ENCODE measurements around the gene SULT4A1. TPM values are rescaled to one million over a fixed set of nuclear protein-coding genes. Genes with fewer than 3 reads are reported as not detected.

SULT4A1 gene
- total and polyA plus RNA-seq, 2 experiments from 2014 or later, result 1.1 to 2.8 TPM

DNA sequence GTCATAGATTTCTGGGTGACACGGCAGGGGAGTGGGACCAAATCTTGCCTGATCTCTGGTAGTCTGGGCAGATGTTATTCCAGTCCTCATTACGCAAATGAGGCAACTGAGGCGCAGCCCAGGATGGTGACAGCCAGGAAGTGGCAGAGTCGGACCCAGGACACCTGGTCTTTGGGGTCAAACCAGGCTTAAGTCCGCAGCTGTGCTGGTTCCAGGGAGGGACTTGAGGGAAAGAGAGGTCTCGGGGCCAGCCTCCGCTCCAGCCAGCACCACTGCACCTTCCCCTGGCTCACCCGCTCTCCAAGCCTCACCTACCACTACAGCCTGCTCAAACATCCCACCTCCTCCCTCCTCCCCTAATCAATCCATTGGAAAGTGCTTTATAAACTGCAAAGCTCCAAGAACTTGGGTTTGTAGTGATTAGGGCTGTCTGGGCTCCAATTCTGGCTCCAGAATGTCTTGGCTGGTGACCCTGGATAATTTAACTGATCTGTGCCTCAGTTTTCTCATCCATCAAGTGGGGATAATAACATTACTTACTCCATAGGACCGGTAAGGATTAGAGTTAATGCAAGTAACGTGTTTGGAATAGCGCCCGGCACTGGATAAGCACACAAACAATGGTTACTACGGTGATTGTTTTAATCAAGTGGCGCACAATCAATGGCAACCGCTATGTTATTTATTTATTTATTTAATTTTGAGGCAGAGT lies 30.0 kb upstream of the SULT4A1 start:
- H3K79me2 ChIP-seq, result no peaks in the 10 kb centered on the region
- H3K9me2 ChIP-seq (replicated peaks; ENCODE audit: insufficient read depth), result no peaks in the 10 kb centered on the region
- TF ChIP-seq, protein P1, sequence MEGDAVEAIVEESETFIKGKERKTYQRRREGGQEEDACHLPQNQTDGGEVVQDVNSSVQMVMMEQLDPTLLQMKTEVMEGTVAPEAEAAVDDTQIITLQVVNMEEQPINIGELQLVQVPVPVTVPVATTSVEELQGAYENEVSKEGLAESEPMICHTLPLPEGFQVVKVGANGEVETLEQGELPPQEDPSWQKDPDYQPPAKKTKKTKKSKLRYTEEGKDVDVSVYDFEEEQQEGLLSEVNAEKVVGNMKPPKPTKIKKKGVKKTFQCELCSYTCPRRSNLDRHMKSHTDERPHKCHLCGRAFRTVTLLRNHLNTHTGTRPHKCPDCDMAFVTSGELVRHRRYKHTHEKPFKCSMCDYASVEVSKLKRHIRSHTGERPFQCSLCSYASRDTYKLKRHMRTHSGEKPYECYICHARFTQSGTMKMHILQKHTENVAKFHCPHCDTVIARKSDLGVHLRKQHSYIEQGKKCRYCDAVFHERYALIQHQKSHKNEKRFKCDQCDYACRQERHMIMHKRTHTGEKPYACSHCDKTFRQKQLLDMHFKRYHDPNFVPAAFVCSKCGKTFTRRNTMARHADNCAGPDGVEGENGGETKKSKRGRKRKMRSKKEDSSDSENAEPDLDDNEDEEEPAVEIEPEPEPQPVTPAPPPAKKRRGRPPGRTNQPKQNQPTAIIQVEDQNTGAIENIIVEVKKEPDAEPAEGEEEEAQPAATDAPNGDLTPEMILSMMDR (IDR thresholded peaks at IDR 0.05; ENCODE audit: poor library complexity), result no peak
- TF ChIP-seq EZH2 (IDR thresholded peaks at IDR 0.05; ENCODE audit: borderline replicate concordance) (peak; percentile 14), EZH2phosphoT487 (IDR thresholded peaks at IDR 0.05; ENCODE audit: low read depth, severe bottlenecking, unreplicated experiment) (no peak)
- H3K4me1 ChIP-seq (ENCODE audit: insufficient read depth), result peaks cover 5% of the 10 kb centered on the region
- H4K20me1 ChIP-seq (ENCODE audit: insufficient read depth, poor library complexity, severe bottlenecking), result no peaks in the 10 kb centered on the region
- no peaks in the 10 kb centered on the region for H3K36me3 ChIP-seq (replicated peaks; ENCODE audit: insufficient read depth, low read depth)
- H3K4me2 ChIP-seq, result peak overlapping the region; percentile 72
- no peak for DNase-seq (ENCODE audit: low spot score)
- H2AFZ ChIP-seq, result no peak overlapping the region
- 59% methylated on average over 15 of the region's 15 CpGs for WGBS (ENCODE audit: low lambda C conversion rate, missing lambda C conversion rate)
- peaks cover 45% of the 10 kb centered on the region for H3K27me3 ChIP-seq
- H3K9me3 ChIP-seq (ENCODE audit: low read depth), result no peaks in the 10 kb centered on the region
- H3K4me3 ChIP-seq, result no peak overlapping the region
- H3K27ac ChIP-seq, result no peak overlapping the region

DNA sequence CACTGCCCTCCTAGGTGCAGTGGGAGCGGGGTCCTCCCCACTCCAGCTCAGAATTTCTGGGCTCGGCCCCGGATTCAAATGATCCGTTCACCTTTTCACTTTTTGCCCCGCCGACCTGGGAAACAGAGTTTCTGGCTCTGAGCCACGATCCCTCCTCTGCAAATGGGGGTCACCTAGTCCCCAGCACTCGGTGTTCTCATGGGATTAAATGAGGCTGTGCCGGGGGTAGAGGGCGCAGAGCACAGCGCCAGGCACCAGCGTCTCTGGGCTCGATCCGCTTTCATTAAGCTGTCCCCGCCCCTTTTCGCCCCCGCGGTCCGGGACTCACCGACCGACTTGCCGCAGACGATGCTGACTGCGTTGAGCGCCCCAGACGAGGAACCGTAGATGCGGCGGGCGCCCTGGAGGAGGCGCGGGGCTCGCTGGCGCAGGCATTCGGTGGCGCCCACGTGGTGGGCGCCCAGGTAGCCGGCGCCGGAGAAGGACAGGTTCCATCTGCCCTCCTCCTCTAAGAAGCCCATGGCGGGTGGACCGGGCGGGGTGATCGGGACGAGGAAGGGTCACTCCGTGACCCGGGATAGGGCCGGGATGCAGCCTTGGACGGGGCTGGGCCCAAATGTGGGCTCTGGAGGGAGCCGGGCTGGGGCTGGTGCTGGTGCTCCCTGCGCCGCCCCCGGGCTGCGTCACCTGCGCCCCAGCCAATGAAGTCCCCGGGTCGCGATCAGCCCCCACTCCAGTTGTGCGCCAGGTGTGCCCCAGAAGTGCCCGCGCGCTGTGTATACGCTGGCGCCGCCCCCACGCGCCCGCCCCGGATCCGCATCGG lies 29.3 kb upstream of the SULT4A1 start, which contains the start of gene PNPLA5:
Gene PNPLA5 (minus strand): TSS at position 654 of the 823 bp plus-strand sequence. CDS start 133 bp downstream, at position 521.
- Histone ChIP-seq H3K27me3 (peaks cover 50% of the 10 kb centered on the region), H3K9me2 (replicated peaks; ENCODE audit: insufficient read depth) (no peaks in the 10 kb centered on the region), H3K4me3 (no peak within 1 kb of the TSS), H3K79me2 (no peaks in the 10 kb centered on the region), H3K4me1 (ENCODE audit: insufficient read depth) (peaks cover 5% of the 10 kb centered on the region), H3K9me3 (ENCODE audit: low read depth) (no peaks in the 10 kb centered on the region), H4K20me1 (ENCODE audit: insufficient read depth, poor library complexity, severe bottlenecking) (no peaks in the 10 kb centered on the region), H3K4me2 (peak within 1 kb of the TSS; percentile 72), H3K36me3 (replicated peaks; ENCODE audit: insufficient read depth, low read depth) (no peaks in the 10 kb centered on the region), H3K27ac (no peak within 1 kb of the TSS), H2AFZ (no peak within 1 kb of the TSS)
- TF ChIP-seq EZH2phosphoT487 (IDR thresholded peaks at IDR 0.05; ENCODE audit: low read depth, severe bottlenecking, unreplicated experiment) (no peak), EZH2 (IDR thresholded peaks at IDR 0.05; ENCODE audit: borderline replicate concordance) (peak; percentile 71)
- 4% methylated on average over 55 of the region's 72 CpGs for WGBS (ENCODE audit: low lambda C conversion rate, missing lambda C conversion rate)
- peak; percentile 35 for DNase-seq (ENCODE audit: low spot score)

DNA sequence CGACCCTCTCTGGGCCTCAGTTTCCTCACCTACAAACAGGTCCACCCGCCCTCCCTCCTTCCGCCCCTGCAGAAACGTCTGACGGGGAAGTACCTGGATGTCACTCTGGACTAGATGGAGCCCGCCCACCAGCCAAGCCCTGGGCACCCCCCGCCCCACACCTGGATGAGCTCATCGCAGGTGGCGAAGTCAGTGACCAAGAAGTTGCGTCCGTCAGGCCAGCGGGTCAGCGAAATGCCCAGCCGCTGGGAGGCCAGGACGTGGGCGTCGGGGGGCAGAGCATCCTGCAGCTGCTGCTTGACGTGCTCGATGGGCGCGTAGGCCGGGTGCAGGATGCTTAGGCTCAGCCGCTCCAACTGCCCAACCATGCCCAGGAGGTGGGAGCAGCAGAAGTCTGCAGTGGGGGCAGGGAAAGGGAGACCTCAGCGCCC lies 28.6 kb upstream of the SULT4A1 start:
- no peak for DNase-seq (ENCODE audit: low spot score)
- Histone ChIP-seq H3K36me3 (replicated peaks; ENCODE audit: insufficient read depth, low read depth) (no peaks in the 10 kb centered on the region), H3K4me1 (ENCODE audit: insufficient read depth) (peaks cover 5% of the 10 kb centered on the region), H4K20me1 (ENCODE audit: insufficient read depth, poor library complexity, severe bottlenecking) (no peaks in the 10 kb centered on the region), H3K9me3 (ENCODE audit: low read depth) (no peaks in the 10 kb centered on the region), H3K9me2 (replicated peaks; ENCODE audit: insufficient read depth) (no peaks in the 10 kb centered on the region), H3K27me3 (peaks cover 50% of the 10 kb centered on the region), H2AFZ (no peak overlapping the region), H3K79me2 (no peaks in the 10 kb centered on the region), H3K27ac (no peak overlapping the region), H3K4me3 (no peak overlapping the region), H3K4me2 (peak overlapping the region; percentile 72)
- 33% methylated on average over 22 of the region's 24 CpGs for WGBS (ENCODE audit: low lambda C conversion rate, missing lambda C conversion rate)
- no peak for TF ChIP-seq EZH2phosphoT487 (IDR thresholded peaks at IDR 0.05; ENCODE audit: low read depth, severe bottlenecking, unreplicated experiment)
- TF ChIP-seq, protein P1 (IDR thresholded peaks at IDR 0.05; ENCODE audit: poor library complexity), result no peak
- TF ChIP-seq EZH2 (IDR thresholded peaks at IDR 0.05; ENCODE audit: borderline replicate concordance), result no peak

GRCh38 chr22:43889860-43890253 lies 27.5 kb upstream of the SULT4A1 start:
- WGBS (ENCODE audit: low lambda C conversion rate, missing lambda C conversion rate), result 53% methylated on average over 4 of the region's 4 CpGs
- no peak overlapping the region for H2AFZ ChIP-seq

More at GRCh38 chr22:43889860-43890253, 27.5 kb upstream of the SULT4A1 start:
- no peak for DNase-seq (ENCODE audit: low spot score)
- H3K27me3 ChIP-seq, result peaks cover 50% of the 10 kb centered on the region
- H3K4me1 ChIP-seq (ENCODE audit: insufficient read depth), result peaks cover 5% of the 10 kb centered on the region
- H3K27ac ChIP-seq, result no peak overlapping the region
- H3K9me3 ChIP-seq (ENCODE audit: low read depth), result no peaks in the 10 kb centered on the region
- no peaks in the 10 kb centered on the region for H3K9me2 ChIP-seq (replicated peaks; ENCODE audit: insufficient read depth)
- H3K4me3 ChIP-seq, result no peak overlapping the region
- H3K79me2 ChIP-seq, result no peaks in the 10 kb centered on the region
- H3K4me2 ChIP-seq, result no peak overlapping the region
- H3K36me3 ChIP-seq (replicated peaks; ENCODE audit: insufficient read depth, low read depth), result no peaks in the 10 kb centered on the region
- TF ChIP-seq EZH2 (IDR thresholded peaks at IDR 0.05; ENCODE audit: borderline replicate concordance) (no peak), EZH2phosphoT487 (IDR thresholded peaks at IDR 0.05; ENCODE audit: low read depth, severe bottlenecking, unreplicated experiment) (no peak)
- TF ChIP-seq, protein P1 (IDR thresholded peaks at IDR 0.05; ENCODE audit: poor library complexity), result no peak
- no peaks in the 10 kb centered on the region for H4K20me1 ChIP-seq (ENCODE audit: insufficient read depth, poor library complexity, severe bottlenecking)

Measured in hepatocyte (in vitro differentiated cells).